Panc1 (cell line): ENCODE measurements around the gene ZWINT. TPM values are rescaled to one million over a fixed set of nuclear protein-coding genes. Genes with fewer than 3 reads are reported as not detected.

ENCODE experiments used
- ATAC-seq: fragments of 200-7000 bp; cut with Tn5 transposase; 2 replicates; pipeline ENCODE4 v1.9.1; 2020; ENCODE audit warnings: mild to moderate bottlenecking, moderate library complexity
- BruUV-seq: library from RNA; stranded (reverse); fragments of 400-500 nt; replicated peaks from 2 replicates; lab custom pipeline; 2021; lab: Mats Ljungman, UMichigan
- CTCF ChIA-PET: fragments of 300-600 bp; sonication (Branson Sonifier 250); formaldehyde crosslinking; loops from one replicate; lab custom pipeline; 2022; ENCODE audit warnings: antibody characterized with exemption; lab: Charles Lee
- POLR2A ChIA-PET: fragments of 300-600 bp; sonication (Branson Sonifier 250); formaldehyde crosslinking; loops from one replicate; lab custom pipeline; 2022; ENCODE audit warnings: antibody characterized with exemption; lab: Charles Lee
- DNase-seq: peaks from one replicate; pipeline ENCODE4 v3.0.0-alpha.2; 2010; ENCODE audit warnings: low read depth, low spot score
- H3K27ac ChIP-seq: 2 replicates; pipeline ENCODE4 v1.5.1; 2011; ENCODE audit warnings: mild to moderate bottlenecking, low read length, inconsistent platforms
- H3K27me3 ChIP-seq: fragments of 200-500 bp; sonication (Bioruptor generic); 2 replicates; pipeline ENCODE4 v1.6.0; 2014; ENCODE audit warnings: low read length, inconsistent platforms; ENCODE audit not compliant: control insufficient read depth, insufficient read depth
- H3K36me3 ChIP-seq: fragments of 200-500 bp; sonication (Bioruptor generic); 2 replicates; pipeline ENCODE4 v1.5.1; 2014; ENCODE audit warnings: inconsistent platforms, mild to moderate bottlenecking, low read length, moderate library complexity; ENCODE audit not compliant: control insufficient read depth, insufficient read depth
- H3K4me1 ChIP-seq: 2 replicates; pipeline ENCODE4 v1.5.1; 2011; ENCODE audit warnings: inconsistent platforms, mild to moderate bottlenecking, low read length, moderate library complexity; ENCODE audit not compliant: control insufficient read depth, insufficient read depth
- H3K4me3 ChIP-seq, 2 experiments: 2 replicates each; pipeline ENCODE4 v1.5.1; 2011 to 2012; ENCODE audit warnings: low read depth in 2 of 2, low read length in 2 of 2, mild to moderate bottlenecking in 2 of 2, inconsistent platforms in 1 of 2, moderate library complexity in 1 of 2
- H3K9me3 ChIP-seq: fragments of 200-500 bp; sonication (Bioruptor generic); 2 replicates; pipeline ENCODE4 v1.5.1; 2014; ENCODE audit warnings: low read depth, mild to moderate bottlenecking, inconsistent platforms, low read length, moderate library complexity; ENCODE audit not compliant: control insufficient read depth, insufficient read depth
- CTCF ChIP-seq: fragments of 450-650 bp; IDR thresholded peaks from 2 replicates; pipeline ENCODE4 v1.5.1; 2017; ENCODE audit warnings: mild to moderate bottlenecking
- POLR2AphosphoS5 ChIP-seq: IDR thresholded peaks from 2 replicates; pipeline ENCODE4 v1.6.1; 2012; ENCODE audit warnings: mild to moderate bottlenecking, low read depth, low read length, moderate library complexity
- REST ChIP-seq, 2 experiments: IDR thresholded peaks; 2 replicates each; pipeline ENCODE4 v1.6.1; 2011 to 2012; ENCODE audit warnings: low read depth in 2 of 2, control low read depth in 1 of 2, low read length in 1 of 2, mild to moderate bottlenecking in 1 of 2, moderate library complexity in 1 of 2; ENCODE audit not compliant: insufficient read depth in 1 of 2
- SIN3A ChIP-seq: IDR thresholded peaks from 2 replicates; pipeline ENCODE4 v1.6.1; 2012; ENCODE audit warnings: low read depth, mild to moderate bottlenecking, low read length, moderate library complexity, borderline replicate concordance; ENCODE audit not compliant: insufficient read depth
- TCF7L2 ChIP-seq: IDR thresholded peaks from 2 replicates; pipeline ENCODE4 v1.6.1; 2011; ENCODE audit warnings: mild to moderate bottlenecking, low read depth, low read length, inconsistent platforms
- in situ Hi-C: cut with HindIII; loops from 2 replicates; pipeline ENCODE4 v1.10.0; 2016; ENCODE audit warnings: low sequenced_read_pairs, low pct_unique_long_range_greater_than_20kb
- intact Hi-C: fragments of 100-400 bp; cut with micrococcal nuclease; formaldehyde crosslinking; loops from one replicate; pipeline ENCODE4 v1.10.0; 2022; ENCODE audit not compliant: unreplicated experiment
- total RNA-seq: library from RNA; stranded (reverse); gene quantifications from one replicate; pipeline ENCODE4 v1.2.1, GENCODE V29; 2021; ENCODE audit not compliant: unreplicated experiment

The ZWINT gene
- total RNA-seq, 1 experiment from 2014 or later = 85.8 TPM

GRCh38 chr10:56348101-56348500 lies 13.0 kb downstream of the ZWINT start:
- ChIA-PET POLR2A (no interaction called here), CTCF (interaction anchor here (1.2 kb wide), 1 partner anchor 20 kb away, joined by 3 read pairs; no protein-coding TSS in a partner anchor)
- in situ Hi-C loops (no loop called here), intact Hi-C loops (no loop called here)
- no peaks in the 10 kb centered on the region for H3K4me1 ChIP-seq
- no TSS peak for BruUV-seq
- no peak for DNase-seq
- TF ChIP-seq CTCF (no peak), REST (IDR thresholded peaks at IDR 0.05; ENCODE audit: insufficient read depth in 1 of 2, low read depth in 2 of 2, low read length in 1 of 2) (no peak), POLR2AphosphoS5 (no peak), SIN3A (no peak), TCF7L2 (no peak)
- 0 out of 2 replicates have a peak, but pooled peaks cover 3% of the 10 kb centered on the region for H3K9me3 ChIP-seq
- no peak overlapping the region for H3K4me3 ChIP-seq
- no peak overlapping the region for H3K27ac ChIP-seq
- H3K36me3 ChIP-seq = 0 out of 2 replicates have a peak, but pooled peaks cover under 1% of the 10 kb centered on the region
- no peak for ATAC-seq
- no peaks in the 10 kb centered on the region for H3K27me3 ChIP-seq

- DNase-seq = no peak
- POLR2A ChIA-PET = interaction anchor here (0.6 kb wide), 1 partner anchor 536 kb away, joined by 3 read pairs; no protein-coding TSS in a partner anchor
- no peak overlapping the region for H3K4me3 ChIP-seq
- no peaks in the 10 kb centered on the region for H3K27me3 ChIP-seq
- no peak overlapping the region for H3K27ac ChIP-seq
- H3K36me3 ChIP-seq = no peaks in the 10 kb centered on the region
- no peaks in the 10 kb centered on the region for H3K4me1 ChIP-seq
- H3K9me3 ChIP-seq = 0 out of 2 replicates have a peak, but pooled peaks cover 3% of the 10 kb centered on the region
- CTCF ChIA-PET = no interaction called here
- TF ChIP-seq SIN3A (no peak), REST (IDR thresholded peaks at IDR 0.05; ENCODE audit: insufficient read depth in 1 of 2, low read depth in 2 of 2, low read length in 1 of 2) (no peak), TCF7L2 (no peak), CTCF (no peak), POLR2AphosphoS5 (no peak)
- no peak for ATAC-seq
- intact Hi-C loops (no loop called here), in situ Hi-C loops (no loop called here)
- no TSS peak for BruUV-seq
Observed at GRCh38 chr10:56346845-56347415, 14.1 kb downstream of the ZWINT start.
